KBM-7 (cell line): Measurements from ENCODE around the gene THY1.
"Not testable (repeated sequence)": the region's sequence is repeated elsewhere in the genome, so short reads cannot be mapped to it uniquely, and the experiment has no call there.

Experiments
- DNase-seq: peaks from one replicate; pipeline ENCODE4 v3.0.0-alpha.2; 2015
- in situ Hi-C: fragments of 300-500 bp; cut with MboI; formaldehyde crosslinking; loops from 2 replicates; pipeline ENCODE4 v1.14.3; 2020; ENCODE audit warnings: low sequenced_read_pairs, low pct_unique_long_range_greater_than_20kb, mixed read lengths

Gene THY1

DNA sequence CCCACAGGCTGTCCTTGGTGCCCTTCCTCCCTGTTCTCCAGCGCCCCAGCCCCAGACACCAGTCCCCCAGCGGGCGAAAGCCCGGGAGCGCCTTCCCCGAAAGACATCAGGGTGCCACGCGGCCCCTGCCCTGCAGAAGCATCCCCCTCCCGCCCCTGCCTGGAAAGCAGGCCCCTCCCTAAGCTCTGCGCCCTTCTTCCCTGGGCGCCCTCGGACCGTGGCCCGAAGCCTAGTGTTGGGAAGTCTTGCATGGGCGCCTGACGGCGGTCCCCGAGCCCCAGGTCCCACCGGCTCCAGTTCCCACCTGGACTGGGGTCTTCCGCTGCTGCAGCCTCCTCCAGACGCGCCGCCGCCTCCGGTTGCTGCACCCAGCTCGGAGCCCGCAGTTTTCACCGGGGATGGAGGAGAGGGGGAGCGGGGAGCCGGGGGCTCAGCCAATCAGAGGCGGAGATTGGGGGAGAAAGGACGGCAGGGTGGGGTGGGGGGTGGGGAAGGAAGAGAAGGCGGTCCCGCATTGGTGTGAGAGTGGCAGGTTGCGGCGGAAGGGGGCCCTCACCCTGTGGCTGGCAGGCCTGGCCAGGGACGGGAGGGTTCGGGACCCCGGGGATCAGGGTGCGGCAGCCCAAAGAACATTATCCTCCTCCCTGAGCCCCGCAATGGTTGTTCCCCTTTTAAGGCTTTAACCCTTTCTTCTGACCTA, at the start of gene THY1:
THY1 (minus strand) TSS at position 364 of the 700 bp plus-strand sequence. CDS start 2,267 bp downstream, outside the sequence.
- in situ Hi-C loops = no loop called here
- no peak for DNase-seq

DNA sequence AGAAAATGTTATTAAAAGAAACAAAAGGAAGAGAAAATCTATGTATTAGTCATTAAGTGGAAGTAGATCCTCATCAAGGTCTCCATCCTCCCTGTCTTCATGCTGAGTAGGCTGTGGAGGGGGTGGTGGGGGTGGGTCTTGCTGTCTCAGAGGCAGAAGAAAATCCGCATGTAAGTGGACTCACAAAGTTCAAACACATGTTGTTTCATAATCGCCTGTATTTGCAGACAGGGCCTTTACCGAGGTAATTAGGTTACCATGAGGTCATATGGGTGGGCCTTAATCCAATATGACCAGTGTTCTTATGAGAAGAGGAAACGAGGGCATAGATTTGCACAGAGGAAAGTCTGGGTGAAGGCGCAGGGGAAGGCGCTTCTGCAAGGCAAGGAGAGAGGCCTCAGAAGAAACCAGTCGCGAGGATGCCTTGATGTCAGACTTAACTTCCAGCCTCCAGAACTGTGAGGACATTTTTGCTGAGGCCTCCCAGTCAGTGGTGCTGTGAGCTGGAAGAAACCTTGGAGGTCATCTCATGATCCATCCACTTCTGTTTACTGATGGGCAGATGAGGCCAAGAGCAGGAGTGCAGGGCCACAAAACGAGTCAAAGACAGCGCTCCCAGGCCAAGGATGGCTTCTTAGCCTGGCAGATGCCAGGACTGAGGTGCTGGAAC, 49.3 kb upstream of the THY1 start:
- in situ Hi-C loops = loop anchor here (10.0 kb wide), 1 partner anchor 118 kb away; no protein-coding TSS in a partner anchor
- no peak for DNase-seq

- DNase-seq = no peak
- in situ Hi-C loops = loop anchor here (10.0 kb wide), 1 partner anchor 117 kb away; no protein-coding TSS in a partner anchor
Observed at GRCh38 chr11:119471329-119471728, 48.4 kb upstream of the THY1 start.

GRCh38 chr11:119470317-119471291, 47.6 kb upstream of the THY1 start:
- no peak for DNase-seq
- in situ Hi-C loops = loop anchor here (10.0 kb wide), 1 partner anchor 116 kb away; no protein-coding TSS in a partner anchor

- no peak for DNase-seq
- in situ Hi-C loops = no loop called here
Observed at GRCh38 chr11:119469506-119469905, 46.5 kb upstream of the THY1 start.

- DNase-seq = no peak
- in situ Hi-C loops = no loop called here
Observed at GRCh38 chr11:119468511-119468910, 45.5 kb upstream of the THY1 start.

DNA sequence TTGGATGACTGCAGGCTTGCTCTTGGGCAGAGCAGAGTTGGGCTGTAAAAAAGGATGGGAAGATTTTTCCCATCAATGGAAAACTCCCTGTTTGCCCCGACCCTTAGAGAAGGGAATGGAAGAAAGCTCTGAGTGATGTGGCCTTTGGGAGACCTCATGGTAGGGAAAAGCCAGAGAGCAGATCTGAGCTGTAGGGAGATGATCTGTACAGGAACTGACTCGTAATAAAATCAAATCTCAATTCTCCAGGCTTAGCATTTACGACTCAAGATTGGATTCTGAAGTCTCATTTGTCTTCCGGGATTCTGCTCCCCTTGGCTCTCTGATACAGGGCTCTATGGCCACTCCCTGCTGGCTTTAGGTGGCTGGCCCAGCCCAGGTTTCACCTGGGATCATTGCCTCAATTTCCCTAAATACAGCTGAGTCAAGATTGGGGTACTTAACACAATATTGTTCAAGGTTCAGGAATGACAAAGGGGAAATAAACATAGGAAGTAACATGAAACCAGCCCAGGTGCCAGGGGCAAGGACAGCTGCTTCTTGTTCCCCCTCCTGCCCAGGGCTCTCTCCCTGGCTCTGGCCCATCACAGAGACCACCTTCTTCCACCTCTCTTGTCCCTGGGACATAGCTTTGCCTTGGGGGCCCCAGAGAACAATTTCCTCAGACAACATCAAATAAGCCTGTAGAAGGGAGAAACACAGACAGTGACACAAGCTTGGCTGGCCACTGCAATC, 38.4 kb upstream of the THY1 start:
- no peak for DNase-seq
- in situ Hi-C loops = no loop called here

DNA sequence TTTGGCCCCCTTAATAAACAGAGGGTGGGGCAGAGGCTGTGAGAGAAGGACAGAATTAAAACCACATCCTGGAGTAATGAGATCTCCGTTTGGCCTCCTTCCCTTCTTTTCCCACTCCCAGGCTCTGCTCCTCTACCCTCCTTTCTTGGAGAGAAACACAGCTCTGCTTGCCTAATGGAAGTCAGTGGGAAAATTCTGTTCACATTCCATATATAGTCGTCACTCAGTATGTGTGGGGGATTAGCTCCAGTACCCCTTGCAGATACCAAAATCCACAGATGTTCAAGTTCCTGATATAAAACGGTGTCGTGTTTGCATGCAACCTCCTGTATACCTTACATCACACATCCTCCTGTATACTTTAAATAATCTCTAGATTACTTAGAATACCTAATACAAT, 37.6 kb upstream of the THY1 start:
- in situ Hi-C loops = no loop called here
- DNase-seq = no peak

DNA sequence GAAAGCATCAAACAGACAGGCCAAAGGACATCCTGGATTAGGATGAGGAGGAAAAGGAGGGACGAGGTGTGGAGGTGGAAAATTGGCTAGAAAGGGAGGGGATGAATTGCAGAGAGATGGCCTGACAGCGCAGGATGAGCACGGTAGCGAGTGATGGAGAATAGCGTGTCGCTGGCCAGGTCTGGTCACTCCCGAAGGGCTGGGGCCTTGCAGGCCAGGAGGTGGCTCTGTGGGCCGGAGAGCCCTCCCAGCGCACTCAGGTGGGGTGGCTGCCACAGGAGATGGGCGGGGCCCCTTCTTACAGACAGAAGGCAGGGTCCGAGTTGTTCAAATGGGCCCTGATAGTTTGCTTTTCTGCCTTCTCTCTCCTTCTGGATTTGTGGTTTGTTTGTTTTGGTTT, 37.1 kb upstream of the THY1 start:
- DNase-seq = no peak
- in situ Hi-C loops = no loop called here

GRCh38 chr11:119459293-119459976, 36.5 kb upstream of the THY1 start:
- in situ Hi-C loops = no loop called here
- DNase-seq = no peak

GRCh38 chr11:119455708-119456107, 32.7 kb upstream of the THY1 start:
- DNase-seq, in situ Hi-C loops: not testable (repeated sequence)

DNA sequence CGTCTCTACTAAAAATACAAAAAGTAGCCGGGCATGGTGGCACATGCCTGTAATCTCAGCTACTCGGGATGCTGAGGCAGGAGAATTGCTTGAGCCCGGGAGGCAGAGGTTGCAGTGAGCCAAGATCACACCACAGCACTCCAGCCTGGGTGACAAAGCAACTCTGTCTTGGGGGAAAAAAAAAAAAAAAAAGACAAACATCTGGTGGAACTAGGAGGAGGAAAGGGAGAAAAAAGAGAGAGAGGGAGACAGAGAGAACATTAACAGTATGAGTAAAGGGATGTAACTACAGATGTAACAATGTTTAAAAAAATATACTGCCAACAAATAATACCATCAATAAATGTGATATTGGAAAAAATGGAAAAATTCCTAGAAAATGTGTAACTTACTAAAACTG, 32.3 kb upstream of the THY1 start:
- DNase-seq, in situ Hi-C loops: not testable (repeated sequence)

DNA sequence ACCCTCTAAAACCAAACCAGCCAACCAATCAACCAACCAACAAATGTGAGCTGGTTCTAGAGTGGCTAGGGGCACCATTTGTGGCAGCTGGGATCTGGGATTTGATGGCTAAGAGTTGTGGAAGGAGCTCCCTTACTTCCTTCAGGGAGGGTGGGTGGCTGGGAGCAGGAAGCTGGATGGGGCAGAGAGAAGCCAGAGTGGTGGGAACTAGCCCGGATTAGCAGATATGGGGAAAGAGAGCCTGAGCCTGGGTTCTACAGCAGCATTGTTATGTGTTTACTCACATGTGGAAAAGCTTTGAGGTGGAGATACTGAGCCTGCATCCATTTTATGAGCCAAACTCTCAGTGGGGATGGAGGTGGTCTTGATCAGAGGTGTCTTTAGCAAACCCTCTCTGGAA, 30.9 kb upstream of the THY1 start:
- DNase-seq = no peak
- in situ Hi-C loops = no loop called here

DNA sequence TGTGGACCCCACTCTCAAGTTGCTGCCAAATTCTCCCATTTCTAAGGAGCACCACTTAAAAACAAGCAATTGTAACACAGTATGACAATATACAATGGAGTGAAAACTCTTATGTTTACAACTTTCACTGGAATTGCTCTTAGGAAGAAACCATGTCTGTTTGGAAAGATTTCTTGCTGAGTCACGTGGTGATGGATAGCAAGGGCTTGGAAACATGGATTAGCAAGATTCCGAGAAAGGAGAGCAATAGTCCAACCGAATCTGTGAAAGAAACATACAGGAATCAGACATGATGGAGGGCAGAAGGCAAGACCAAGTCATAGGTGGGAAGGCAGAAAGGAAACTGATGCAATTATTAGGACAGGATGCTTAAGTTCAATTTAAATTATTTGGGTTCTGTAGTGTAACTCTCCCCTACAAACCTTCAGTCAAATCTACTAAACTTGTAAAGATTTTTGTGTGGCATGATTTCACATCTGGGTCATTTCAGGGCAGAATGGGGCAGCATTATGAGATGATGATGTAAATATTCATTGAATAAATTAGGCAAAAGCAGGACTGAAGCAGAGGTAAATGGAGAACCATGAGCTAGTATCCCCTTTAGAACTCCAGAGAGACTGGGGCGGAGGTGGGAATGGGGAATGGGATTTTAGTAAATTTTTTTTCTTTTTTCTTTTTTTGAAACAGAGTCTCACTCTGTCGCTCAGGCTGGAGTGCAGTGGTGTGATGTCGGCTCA, 27.8 kb upstream of the THY1 start:
- in situ Hi-C loops = no loop called here
- DNase-seq = no peak

DNA sequence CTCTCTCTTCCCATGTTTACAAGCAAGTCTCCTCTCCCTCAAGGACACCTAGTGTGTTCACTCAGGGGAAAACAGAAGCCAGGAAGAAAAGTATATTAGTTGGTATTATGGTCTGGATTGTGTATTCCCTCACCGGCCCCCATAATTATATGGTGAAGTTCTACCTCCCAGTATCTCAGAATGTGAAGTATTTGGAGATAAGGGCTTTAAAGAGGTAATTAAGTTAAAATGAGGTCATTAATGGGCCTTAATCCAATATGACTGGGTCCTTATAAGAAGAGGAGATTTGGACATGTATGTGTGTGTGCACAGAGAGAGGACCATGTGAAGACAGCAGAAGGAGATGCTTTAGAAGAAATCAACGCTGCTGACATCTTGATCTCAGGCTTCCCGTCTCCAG, 26.5 kb upstream of the THY1 start:
- no peak for DNase-seq
- in situ Hi-C loops = no loop called here

DNA sequence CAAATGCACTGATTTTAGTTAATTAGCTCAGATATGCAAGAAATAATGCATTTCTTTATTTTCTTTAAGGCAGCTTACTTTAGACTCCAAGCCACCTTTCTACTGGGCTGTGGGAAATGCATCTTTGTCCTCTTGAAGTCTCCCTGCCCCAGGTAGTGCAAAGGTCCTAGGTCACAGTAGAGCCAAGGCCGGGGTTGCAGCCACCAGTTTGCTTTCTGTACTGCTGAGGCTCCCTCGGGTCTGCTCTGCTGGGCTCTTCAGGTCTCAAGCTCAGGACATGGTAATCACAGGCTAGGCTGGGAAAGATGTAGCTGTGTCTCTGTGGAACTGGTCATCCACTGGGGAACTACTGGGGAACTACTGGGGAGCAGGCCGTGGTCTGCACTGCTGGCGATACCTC, 25.4 kb upstream of the THY1 start:
- DNase-seq = no peak
- in situ Hi-C loops = no loop called here

GRCh38 chr11:119447664-119448242, 24.8 kb upstream of the THY1 start:
- DNase-seq = no peak

More at GRCh38 chr11:119447664-119448242, 24.8 kb upstream of the THY1 start:
- in situ Hi-C loops = no loop called here
